ENCODE measurements around the gene ACOT7.

- TF ChIP-seq, protein P1, sequence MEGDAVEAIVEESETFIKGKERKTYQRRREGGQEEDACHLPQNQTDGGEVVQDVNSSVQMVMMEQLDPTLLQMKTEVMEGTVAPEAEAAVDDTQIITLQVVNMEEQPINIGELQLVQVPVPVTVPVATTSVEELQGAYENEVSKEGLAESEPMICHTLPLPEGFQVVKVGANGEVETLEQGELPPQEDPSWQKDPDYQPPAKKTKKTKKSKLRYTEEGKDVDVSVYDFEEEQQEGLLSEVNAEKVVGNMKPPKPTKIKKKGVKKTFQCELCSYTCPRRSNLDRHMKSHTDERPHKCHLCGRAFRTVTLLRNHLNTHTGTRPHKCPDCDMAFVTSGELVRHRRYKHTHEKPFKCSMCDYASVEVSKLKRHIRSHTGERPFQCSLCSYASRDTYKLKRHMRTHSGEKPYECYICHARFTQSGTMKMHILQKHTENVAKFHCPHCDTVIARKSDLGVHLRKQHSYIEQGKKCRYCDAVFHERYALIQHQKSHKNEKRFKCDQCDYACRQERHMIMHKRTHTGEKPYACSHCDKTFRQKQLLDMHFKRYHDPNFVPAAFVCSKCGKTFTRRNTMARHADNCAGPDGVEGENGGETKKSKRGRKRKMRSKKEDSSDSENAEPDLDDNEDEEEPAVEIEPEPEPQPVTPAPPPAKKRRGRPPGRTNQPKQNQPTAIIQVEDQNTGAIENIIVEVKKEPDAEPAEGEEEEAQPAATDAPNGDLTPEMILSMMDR (IDR thresholded peaks at IDR 0.05): no peak
- no peak for TF ChIP-seq EZH2 (IDR thresholded peaks at IDR 0.05; ENCODE audit: borderline replicate concordance, insufficient read depth, low read depth, low read length, poor library complexity, severe bottlenecking)
Observed at GRCh38 chr1:6269296-6269695, 124.3 kb downstream of the ACOT7 start.
